ENCODE measurements around the gene TRAK1. TPM values are rescaled to one million over a fixed set of nuclear protein-coding genes. Genes with fewer than 3 reads are reported as not detected.

TRAK1 gene
- total and polyA plus RNA-seq, 10 of the 15 experiments (the other 5 are each of a cell fraction or from before 2014, with no cell fraction given) = 6.6 to 46.2 (median 23.7) TPM

DNA sequence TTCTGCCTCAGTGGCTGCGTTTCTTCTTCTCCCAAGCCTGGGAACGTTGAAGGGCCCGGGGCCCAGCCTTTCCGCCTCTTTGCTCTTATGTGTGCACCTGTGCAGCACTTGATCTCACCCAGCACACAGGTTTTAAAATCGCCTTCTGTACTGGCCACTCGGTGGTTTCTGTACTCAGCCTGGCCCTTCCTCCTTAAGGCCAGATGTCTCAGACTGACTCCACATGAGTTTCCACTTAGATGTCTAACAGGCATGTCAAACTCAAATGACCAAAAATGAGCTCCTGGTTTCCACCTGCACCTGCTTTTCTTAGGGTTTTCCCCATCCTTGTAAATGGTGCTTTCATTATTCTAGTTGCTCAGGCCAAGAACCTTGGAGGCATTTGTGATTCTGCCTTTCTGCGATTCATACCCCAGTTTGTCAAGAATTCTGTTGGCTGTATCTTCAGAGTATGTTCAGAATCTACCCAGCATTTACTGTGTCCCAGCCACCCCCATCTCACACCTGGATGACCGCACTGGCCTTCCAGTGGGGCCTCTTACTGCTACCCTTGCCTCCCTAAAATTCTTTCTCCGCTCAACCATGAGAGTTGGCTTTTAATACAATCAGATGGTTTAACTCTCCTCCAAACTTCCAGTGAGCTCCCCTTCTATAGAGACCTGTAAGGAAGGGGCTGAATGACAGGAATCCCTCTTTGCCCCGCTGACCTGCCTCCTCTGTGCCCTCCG is 2.2 kb upstream of the TRAK1 start (continued):
- TF ChIP-seq E4F1 (IDR thresholded peaks at IDR 0.05; ENCODE audit: borderline replicate concordance, partially characterized antibody) (no peak), STAT3 (IDR thresholded peaks at IDR 0.05; ENCODE audit: low read depth, low read length) (no peak), ZBED1 (IDR thresholded peaks at IDR 0.05; ENCODE audit: borderline replicate concordance) (0 out of 2 replicates have a peak, but pooled peaks have one; percentile 23), JUNB (IDR thresholded peaks at IDR 0.05) (0 out of 2 replicates have a peak, but pooled peaks have one; percentile 9), GATAD2B (conservative IDR thresholded peaks at IDR 0.05; ENCODE audit: low read depth) (no peak), TCF7 (IDR thresholded peaks at IDR 0.05; ENCODE audit: borderline replicate concordance) (no peak), FOXM1 (IDR thresholded peaks at IDR 0.05; ENCODE audit: low read depth, low read length) (peak; percentile 61; the same call in 1 of the 2 replicates), SMARCA5 (IDR thresholded peaks at IDR 0.05) (no peak), EED (IDR thresholded peaks at IDR 0.05; ENCODE audit: low read depth) (no peak), SMC3 (IDR thresholded peaks at IDR 0.05; ENCODE audit: borderline replicate concordance, low read length) (no peak)
- TF ChIP-seq, protein P1, sequence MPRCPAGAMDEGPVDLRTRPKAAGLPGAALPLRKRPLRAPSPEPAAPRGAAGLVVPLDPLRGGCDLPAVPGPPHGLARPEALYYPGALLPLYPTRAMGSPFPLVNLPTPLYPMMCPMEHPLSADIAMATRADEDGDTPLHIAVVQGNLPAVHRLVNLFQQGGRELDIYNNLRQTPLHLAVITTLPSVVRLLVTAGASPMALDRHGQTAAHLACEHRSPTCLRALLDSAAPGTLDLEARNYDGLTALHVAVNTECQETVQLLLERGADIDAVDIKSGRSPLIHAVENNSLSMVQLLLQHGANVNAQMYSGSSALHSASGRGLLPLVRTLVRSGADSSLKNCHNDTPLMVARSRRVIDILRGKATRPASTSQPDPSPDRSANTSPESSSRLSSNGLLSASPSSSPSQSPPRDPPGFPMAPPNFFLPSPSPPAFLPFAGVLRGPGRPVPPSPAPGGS (IDR thresholded peaks at IDR 0.05; ENCODE audit: borderline replicate concordance, insufficient read depth, low read depth, low read length, poor library complexity, severe bottlenecking) = peak; percentile 74
- TF ChIP-seq, protein P2, sequence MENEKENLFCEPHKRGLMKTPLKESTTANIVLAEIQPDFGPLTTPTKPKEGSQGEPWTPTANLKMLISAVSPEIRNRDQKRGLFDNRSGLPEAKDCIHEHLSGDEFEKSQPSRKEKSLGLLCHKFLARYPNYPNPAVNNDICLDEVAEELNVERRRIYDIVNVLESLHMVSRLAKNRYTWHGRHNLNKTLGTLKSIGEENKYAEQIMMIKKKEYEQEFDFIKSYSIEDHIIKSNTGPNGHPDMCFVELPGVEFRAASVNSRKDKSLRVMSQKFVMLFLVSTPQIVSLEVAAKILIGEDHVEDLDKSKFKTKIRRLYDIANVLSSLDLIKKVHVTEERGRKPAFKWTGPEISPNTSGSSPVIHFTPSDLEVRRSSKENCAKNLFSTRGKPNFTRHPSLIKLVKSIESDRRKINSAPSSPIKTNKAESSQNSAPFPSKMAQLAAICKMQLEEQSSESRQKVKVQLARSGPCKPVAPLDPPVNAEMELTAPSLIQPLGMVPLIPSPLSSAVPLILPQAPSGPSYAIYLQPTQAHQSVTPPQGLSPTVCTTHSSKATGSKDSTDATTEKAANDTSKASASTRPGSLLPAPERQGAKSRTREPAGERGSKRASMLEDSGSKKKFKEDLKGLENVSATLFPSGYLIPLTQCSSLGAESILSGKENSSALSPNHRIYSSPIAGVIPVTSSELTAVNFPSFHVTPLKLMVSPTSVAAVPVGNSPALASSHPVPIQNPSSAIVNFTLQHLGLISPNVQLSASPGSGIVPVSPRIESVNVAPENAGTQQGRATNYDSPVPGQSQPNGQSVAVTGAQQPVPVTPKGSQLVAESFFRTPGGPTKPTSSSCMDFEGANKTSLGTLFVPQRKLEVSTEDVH (IDR thresholded peaks at IDR 0.05; ENCODE audit: low read depth, partially characterized antibody) = no peak
- TF ChIP-seq, protein P3, sequence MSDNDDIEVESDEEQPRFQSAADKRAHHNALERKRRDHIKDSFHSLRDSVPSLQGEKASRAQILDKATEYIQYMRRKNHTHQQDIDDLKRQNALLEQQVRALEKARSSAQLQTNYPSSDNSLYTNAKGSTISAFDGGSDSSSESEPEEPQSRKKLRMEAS (IDR thresholded peaks at IDR 0.05; ENCODE audit: low read depth, low read length) = no peak

Data from GM12878 (cell line).